IMR-90 (cell line): ENCODE measurements around the gene ABCF1. TPM values are rescaled to one million over a fixed set of nuclear protein-coding genes. Genes with fewer than 3 reads are reported as not detected.

Experiments
- ATAC-seq: fragments of 200-7000 bp; cut with Tn5 transposase; 2 replicates; pipeline ENCODE4 v1.9.1; 2020; ENCODE audit warnings: low read depth, mild to moderate bottlenecking, moderate library complexity
- BruUV-seq: library from RNA; stranded (reverse); fragments of 400-500 nt; replicated peaks from 2 replicates; lab custom pipeline; 2021; lab: Mats Ljungman, UMichigan
- CTCF ChIA-PET: fragments of 300-600 bp; formaldehyde crosslinking; extraction: SDS; loops from one replicate; lab custom pipeline; 2021; ENCODE audit warnings: antibody characterized with exemption; lab: Yijun Ruan, JAX
- POLR2A ChIA-PET: fragments of 300-600 bp; sonication (Branson Sonifier 250); formaldehyde crosslinking; loops from one replicate; lab custom pipeline; 2022; ENCODE audit warnings: antibody characterized with exemption; ENCODE audit not compliant: unreplicated experiment; lab: Charles Lee
- DNase-seq: peaks from one replicate; pipeline ENCODE4 v3.0.0; 2013
- H2AFZ ChIP-seq: replicated peaks from 2 replicates; pipeline ENCODE3; 2013; ENCODE audit warnings: low read length, mild to moderate bottlenecking; ENCODE audit not compliant: poor library complexity
- H2AK5ac ChIP-seq: 2 replicates; pipeline ENCODE4 v1.6.1; 2013; ENCODE audit warnings: low read depth, low read length, inconsistent platforms
- H2AK9ac ChIP-seq: replicated peaks from 2 replicates; pipeline ENCODE3; 2013; ENCODE audit warnings: mild to moderate bottlenecking, low read depth, low read length, moderate library complexity; ENCODE audit not compliant: poor library complexity
- H2BK120ac ChIP-seq: 2 replicates; pipeline ENCODE4 v1.6.1; 2013; ENCODE audit warnings: low read depth, low read length, inconsistent platforms
- H2BK15ac ChIP-seq: 3 replicates; pipeline ENCODE4 v1.6.1; 2013; ENCODE audit warnings: low read depth, low read length, inconsistent platforms
- H2BK20ac ChIP-seq: 2 replicates; pipeline ENCODE4 v1.6.1; 2013; ENCODE audit warnings: low read depth, mild to moderate bottlenecking, inconsistent platforms, low read length, moderate library complexity
- H2BK5ac ChIP-seq: 2 replicates; pipeline ENCODE4 v1.6.1; 2013; ENCODE audit warnings: mild to moderate bottlenecking, low read depth, low read length, inconsistent platforms; ENCODE audit not compliant: poor library complexity, severe bottlenecking
- H3K14ac ChIP-seq: replicated peaks from 2 replicates; pipeline ENCODE4 v1.6.1; 2013; ENCODE audit warnings: low read depth, low read length, inconsistent platforms
- H3K18ac ChIP-seq: 2 replicates; pipeline ENCODE4 v1.6.1; 2013; ENCODE audit warnings: low read depth, low read length, control low read depth
- H3K23ac ChIP-seq: 2 replicates; pipeline ENCODE4 v1.6.1; 2013; ENCODE audit warnings: low read depth, low read length, inconsistent platforms
- H3K27ac ChIP-seq: 2 replicates; pipeline ENCODE4 v1.5.1; 2013; ENCODE audit warnings: mild to moderate bottlenecking, control low read depth, low read length; ENCODE audit not compliant: insufficient read depth
- H3K27me3 ChIP-seq: 2 replicates; pipeline ENCODE4 v1.6.1; 2013; ENCODE audit warnings: low read length; ENCODE audit not compliant: control insufficient read depth, insufficient read depth
- H3K36me3 ChIP-seq: 2 replicates; pipeline ENCODE4 v1.6.1; 2013; ENCODE audit warnings: low read length, mixed read lengths; ENCODE audit not compliant: control insufficient read depth, insufficient read depth
- H3K4ac ChIP-seq: 2 replicates; pipeline ENCODE4 v1.6.1; 2013; ENCODE audit warnings: low read depth, low read length, inconsistent platforms
- H3K4me1 ChIP-seq: 2 replicates; pipeline ENCODE4 v1.6.1; 2013; ENCODE audit warnings: low read length, mixed read lengths; ENCODE audit not compliant: control insufficient read depth, insufficient read depth
- H3K4me2 ChIP-seq: 2 replicates; pipeline ENCODE4 v1.6.1; 2013; ENCODE audit warnings: low read depth, mild to moderate bottlenecking, control low read depth, low read length, moderate library complexity
- H3K4me3 ChIP-seq: 2 replicates; pipeline ENCODE4 v1.5.1; 2013; ENCODE audit warnings: low read depth, mild to moderate bottlenecking, control low read depth, low read length, moderate library complexity; ENCODE audit not compliant: insufficient read depth
- H3K56ac ChIP-seq: 2 replicates; pipeline ENCODE4 v1.6.1; 2013; ENCODE audit warnings: low read length, inconsistent platforms; ENCODE audit not compliant: insufficient read depth; ENCODE audit errors: extremely low read depth
- H3K79me1 ChIP-seq, 2 experiments: 2 replicates each; pipeline ENCODE4 v1.6.1; 2013; ENCODE audit warnings: low read length in 2 of 2, inconsistent platforms in 1 of 2, low read depth in 1 of 2
- H3K9ac ChIP-seq: 2 replicates; pipeline ENCODE4 v1.6.1; 2013; ENCODE audit warnings: low read depth, low read length, control low read depth
- H3K9me1 ChIP-seq: 2 replicates; pipeline ENCODE4 v1.6.1; 2013; ENCODE audit warnings: low read length, inconsistent platforms; ENCODE audit not compliant: insufficient read depth
- H3K9me3 ChIP-seq: 2 replicates; pipeline ENCODE4 v1.6.1; 2013; ENCODE audit warnings: low read length; ENCODE audit not compliant: control insufficient read depth, insufficient read depth
- H4K20me1 ChIP-seq: 2 replicates; pipeline ENCODE4 v1.6.1; 2013; ENCODE audit warnings: low read length, inconsistent platforms; ENCODE audit not compliant: insufficient read depth
- H4K5ac ChIP-seq: 2 replicates; pipeline ENCODE4 v1.6.1; 2013; ENCODE audit warnings: mild to moderate bottlenecking, low read depth, low read length, control low read depth
- H4K8ac ChIP-seq, 2 experiments: 2 replicates each; pipeline ENCODE4 v1.6.1; 2013; ENCODE audit warnings: low read depth in 2 of 2, low read length in 2 of 2, control low read depth in 1 of 2, inconsistent platforms in 1 of 2
- H4K91ac ChIP-seq: 2 replicates; pipeline ENCODE4 v1.6.1; 2013; ENCODE audit warnings: low read depth, low read length, inconsistent platforms; ENCODE audit not compliant: insufficient read depth
- BHLHE40 ChIP-seq: fragments of 150-350 bp; IDR thresholded peaks from 2 replicates; pipeline ENCODE4 v1.6.1; 2016; ENCODE audit warnings: mild to moderate bottlenecking, low read depth, low read length
- CHD1 ChIP-seq: IDR thresholded peaks from 2 replicates; pipeline ENCODE4 v1.6.1; 2012; ENCODE audit warnings: low read depth, low read length, improper control_type of control experiment
- FOS ChIP-seq: fragments of 150-350 bp; IDR thresholded peaks from 2 replicates; pipeline ENCODE4 v1.6.1; 2016; ENCODE audit warnings: low read depth, low read length
- NFE2L2 ChIP-seq: fragments of 150-350 bp; IDR thresholded peaks from 2 replicates; pipeline ENCODE4 v1.6.1; 2016; ENCODE audit warnings: low read depth, mild to moderate bottlenecking, low read length
- POLR2A ChIP-seq: IDR thresholded peaks from 2 replicates; pipeline ENCODE4 v1.6.1; 2012; ENCODE audit warnings: mild to moderate bottlenecking, low read depth, low read length
- RAD21 ChIP-seq: IDR thresholded peaks from 2 replicates; pipeline ENCODE4 v1.6.1; 2012; ENCODE audit warnings: low read length, improper control_type of control experiment
- SMC3 ChIP-seq: fragments of 150-350 bp; IDR thresholded peaks from 2 replicates; pipeline ENCODE4 v1.6.1; 2016; ENCODE audit warnings: low read depth, mild to moderate bottlenecking, antibody characterized with exemption, low read length, moderate library complexity
- WGBS, 2 experiments: methylation state at CpG; one replicate each; pipeline versions ENCODE4 v1.1.5 to v1.1.7; 2013; ENCODE audit warnings: missing lambda C conversion rate in 2 of 2; ENCODE audit not compliant: insufficient read length in 1 of 2; ENCODE audit errors: extremely low coverage in 2 of 2; 5-methylcytosine and 5-hydroxymethylcytosine counted together
- dilution Hi-C: fragments of 300-500 bp; cut with HindIII; formaldehyde crosslinking; loops from one replicate; pipeline ENCODE4 v1.14.3; 2018; ENCODE audit warnings: low sequenced_read_pairs; ENCODE audit not compliant: unreplicated experiment
- in situ Hi-C: fragments of 300-500 bp; cut with MboI; formaldehyde crosslinking; loops from 3 replicates; pipeline ENCODE4 v1.14.3; 2019; ENCODE audit warnings: low sequenced_read_pairs, inconsistent platforms, mixed read lengths
- intact Hi-C: fragments of 100-400 bp; cut with micrococcal nuclease; formaldehyde crosslinking; loops from 2 replicates; pipeline ENCODE4 v1.10.0; 2022
- polyA plus RNA-seq, 3 experiments: library from polyadenylated mRNA; depleted of rRNA; stranded (reverse); fragments of >200 nt; gene quantifications; 2 replicates each; pipeline ENCODE4 v1.2.3, GENCODE V29; 2012; ENCODE audit warnings: low replicate concordance in 1 of 3
- total RNA-seq: library from RNA; depleted of rRNA; stranded (reverse); fragments of >200 nt; gene quantifications from 2 replicates; pipeline ENCODE4 v1.2.3, GENCODE V29; 2012
- TF ChIP-seq, protein P1 (sequence below): fragments of 150-350 bp; IDR thresholded peaks from 2 replicates; pipeline ENCODE4 v1.6.1; 2017; ENCODE audit warnings: mild to moderate bottlenecking, antibody characterized with exemption, low read length, low read depth

Gene ABCF1
- total and polyA plus RNA-seq, 2 of the 4 experiments (the other 2 are of a cell fraction) = 39.1 to 48.6 TPM

DNA sequence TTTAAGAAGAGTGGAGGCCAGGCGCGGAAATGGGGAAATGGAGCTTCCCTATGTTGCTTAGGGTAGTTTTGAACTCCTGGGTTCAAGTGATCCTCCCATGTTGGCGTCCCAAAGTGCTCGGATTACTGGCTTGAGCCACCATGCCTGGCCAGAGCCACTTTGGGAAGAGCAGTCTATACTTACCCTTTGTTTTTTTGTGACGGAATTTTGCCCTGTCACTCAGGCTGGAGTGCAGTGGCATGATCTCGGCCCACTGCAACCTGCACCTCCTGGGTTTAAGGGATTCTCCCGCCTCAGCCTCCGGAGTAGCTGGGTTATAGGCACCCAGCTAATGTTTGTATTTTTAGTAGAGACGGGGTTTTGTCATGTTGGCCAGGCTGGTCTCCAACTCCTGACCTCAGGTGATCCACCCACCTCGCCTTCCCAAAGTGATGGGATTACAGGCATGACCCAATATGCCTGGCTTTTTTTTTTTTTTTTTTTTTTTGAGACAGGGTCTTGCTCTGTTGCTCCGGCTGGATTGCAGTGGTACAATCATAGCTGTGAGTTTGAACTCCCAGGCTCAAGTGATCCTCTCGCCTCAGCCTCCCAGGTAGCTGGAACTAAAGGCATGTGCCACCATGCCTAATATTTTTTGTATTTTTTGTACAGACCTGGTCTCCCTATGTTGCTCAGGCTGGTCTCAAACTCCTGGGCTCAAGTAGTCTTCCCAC, 27.8 kb downstream of the ABCF1 start (continued):
- TF ChIP-seq CHD1 = no peak

DNA sequence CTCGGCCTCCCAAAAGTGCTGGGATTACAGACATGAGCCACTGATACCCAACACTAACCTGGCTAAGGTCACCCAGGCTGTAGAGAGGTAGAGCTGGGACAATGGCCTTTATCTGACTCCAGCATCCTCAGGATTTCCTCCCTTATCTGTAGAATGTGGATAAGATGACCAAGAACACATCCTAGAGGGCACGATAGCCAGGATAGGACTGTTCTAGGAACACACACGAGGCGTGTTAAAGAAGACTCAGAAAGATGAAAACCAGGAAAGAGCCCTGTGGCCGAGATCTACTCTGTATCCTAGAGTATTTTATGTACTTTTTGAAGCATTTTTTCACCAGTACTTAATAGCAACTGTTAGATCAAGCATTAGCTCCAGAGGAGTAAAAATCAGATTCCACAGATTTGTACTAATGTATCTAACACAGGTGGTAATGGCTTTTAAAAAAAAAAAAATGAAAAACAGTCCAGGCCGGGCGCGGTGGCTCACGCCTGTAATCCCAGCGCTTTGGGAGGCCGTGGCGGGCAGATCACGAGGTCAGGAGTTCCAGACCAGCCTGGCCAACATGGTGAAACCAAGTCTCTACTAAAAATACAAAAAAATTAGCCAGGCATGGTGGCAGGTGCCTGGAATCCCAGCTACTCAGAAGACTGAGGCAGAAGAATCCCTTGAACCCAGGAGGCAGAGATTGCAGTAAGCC, 28.5 kb downstream of the ABCF1 start:
- no peak overlapping the region for H4K8ac ChIP-seq
- no peak overlapping the region for H2BK120ac ChIP-seq
- no peak overlapping the region for H2BK20ac ChIP-seq
- H2AK9ac ChIP-seq = no peak overlapping the region
- peaks cover under 1 to 31% of the 10 kb centered on the region in 2 experiments; a peak in 2 of 4 replicates for H3K79me1 ChIP-seq
- H2BK5ac ChIP-seq = no peak overlapping the region
- ATAC-seq (no peak), DNase-seq (no peak)
- WGBS, 2 experiments = 100% methylated on average over 5 of the region's 13 CpGs; no CpG with 5 or more reads in 1 of the 2 experiments
- H3K23ac ChIP-seq = no peak overlapping the region
- peaks cover 49% of the 10 kb centered on the region for H3K36me3 ChIP-seq
- no peak overlapping the region for H3K14ac ChIP-seq
- 0 out of 2 replicates have a peak, but pooled peaks cover 5% of the 10 kb centered on the region for H3K9me1 ChIP-seq
- no peak overlapping the region for H2AK5ac ChIP-seq
- dilution Hi-C loops = no loop called here
- H3K27ac ChIP-seq = no peak overlapping the region
- in situ Hi-C loops = no loop called here
- no peak overlapping the region for H3K4me2 ChIP-seq
- intact Hi-C loops = no loop called here
- H4K20me1 ChIP-seq = peaks cover 44% of the 10 kb centered on the region
- H3K18ac ChIP-seq = no peak overlapping the region
- CTCF ChIA-PET = interaction anchor here (0.6 to 1.4 kb wide), 2 partner anchors 13 to 497 kb away, joined by 6 to 8 read pairs; no protein-coding TSS in a partner anchor
- no peak overlapping the region for H4K5ac ChIP-seq
- TF ChIP-seq POLR2A = no peak
- no peak for TF ChIP-seq SMC3
- TF ChIP-seq, protein P1, sequence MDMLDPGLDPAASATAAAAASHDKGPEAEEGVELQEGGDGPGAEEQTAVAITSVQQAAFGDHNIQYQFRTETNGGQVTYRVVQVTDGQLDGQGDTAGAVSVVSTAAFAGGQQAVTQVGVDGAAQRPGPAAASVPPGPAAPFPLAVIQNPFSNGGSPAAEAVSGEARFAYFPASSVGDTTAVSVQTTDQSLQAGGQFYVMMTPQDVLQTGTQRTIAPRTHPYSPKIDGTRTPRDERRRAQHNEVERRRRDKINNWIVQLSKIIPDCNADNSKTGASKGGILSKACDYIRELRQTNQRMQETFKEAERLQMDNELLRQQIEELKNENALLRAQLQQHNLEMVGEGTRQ = no peak
- TF ChIP-seq NFE2L2 = no peak
- TF ChIP-seq RAD21 = no peak
- TF ChIP-seq BHLHE40 = no peak
- no peak for TF ChIP-seq FOS
- no peak overlapping the region for H3K9ac ChIP-seq
- no peaks in the 10 kb centered on the region for H3K9me3 ChIP-seq
- no peak overlapping the region for H3K56ac ChIP-seq
- POLR2A ChIA-PET = interaction anchor here (0.6 to 2.9 kb wide), 3 partner anchors 13 to 20 kb away, joined by 8 to 14 read pairs (median 11); no protein-coding TSS in a partner anchor
- H3K27me3 ChIP-seq = no peaks in the 10 kb centered on the region
- H3K4me3 ChIP-seq = no peak overlapping the region
- no peak overlapping the region for H2AFZ ChIP-seq
- no peak overlapping the region for H2BK15ac ChIP-seq
- no peak overlapping the region for H4K91ac ChIP-seq
- BruUV-seq = no TSS peak
- H3K4me1 ChIP-seq = no peaks in the 10 kb centered on the region
- no peak overlapping the region for H3K4ac ChIP-seq
